ENCODE results near the gene PPP5C.
"Not testable (repeated sequence)": the region's sequence is repeated elsewhere in the genome, so short reads cannot be mapped to it uniquely, and the experiment has no call there.

The PPP5C gene

DNA sequence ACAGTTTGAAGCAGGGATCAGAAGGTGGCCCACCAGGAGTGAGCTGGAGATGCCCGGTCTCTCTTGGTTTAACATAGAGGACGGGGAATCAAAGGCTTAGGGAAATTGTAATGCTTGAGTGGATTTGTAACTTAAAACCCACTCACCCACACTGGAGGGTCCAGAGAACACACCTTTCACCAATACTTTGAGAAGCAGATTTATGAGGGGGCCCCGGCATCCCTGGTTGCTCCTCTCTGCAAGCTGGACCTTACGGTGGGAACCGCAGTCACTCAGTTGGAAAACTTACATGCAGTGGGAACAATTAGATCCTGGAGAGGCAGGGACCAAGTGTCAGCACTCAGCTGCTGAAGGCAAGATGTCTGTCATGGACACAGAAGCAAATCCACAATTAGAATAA lies 20.5 kb downstream of the PPP5C start:
- DNase-seq: no peak

- no peak for DNase-seq
These were observed 21.2 kb downstream of the PPP5C start for GRCh38 chr19:46368116-46368515.

GRCh38 chr19:46369817-46370216 lies 22.9 kb downstream of the PPP5C start:
- DNase-seq: no peak

DNA sequence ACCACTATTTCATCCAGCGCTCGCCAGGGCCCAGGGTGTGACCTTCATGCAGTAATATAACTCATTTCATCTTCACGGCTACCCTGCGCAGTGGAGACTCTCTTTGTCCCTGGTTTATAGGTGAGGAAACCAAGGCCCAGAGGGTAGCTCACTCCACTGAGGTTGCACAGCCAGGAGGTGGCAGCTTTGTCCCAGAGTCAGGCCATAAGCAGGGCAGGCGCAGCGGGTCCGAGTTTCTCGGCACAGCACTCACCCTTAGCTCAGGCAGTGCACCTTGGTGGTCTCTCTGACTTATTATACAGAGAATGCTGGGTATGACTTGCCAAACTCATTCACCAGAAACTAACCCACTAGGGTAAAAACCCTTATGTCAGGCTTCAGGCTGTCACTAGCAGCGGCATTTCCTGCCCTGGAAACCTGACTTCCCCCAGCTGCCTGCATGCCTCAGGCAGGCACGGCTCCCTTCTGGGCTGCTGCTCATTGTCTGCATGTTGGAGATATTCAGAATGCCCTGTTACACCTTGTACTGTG lies 24.5 kb downstream of the PPP5C start:
- DNase-seq: no peak

GRCh38 chr19:46372901-46373490 lies 26.1 kb downstream of the PPP5C start:
- DNase-seq: no peak

- no peak for DNase-seq
These were observed 26.8 kb downstream of the PPP5C start for GRCh38 chr19:46373491-46374359.

- DNase-seq: no peak
These were observed 27.9 kb downstream of the PPP5C start for GRCh38 chr19:46374536-46375475.

GRCh38 chr19:46375476-46376067 lies 28.7 kb downstream of the PPP5C start:
- DNase-seq: not testable (repeated sequence)

DNA sequence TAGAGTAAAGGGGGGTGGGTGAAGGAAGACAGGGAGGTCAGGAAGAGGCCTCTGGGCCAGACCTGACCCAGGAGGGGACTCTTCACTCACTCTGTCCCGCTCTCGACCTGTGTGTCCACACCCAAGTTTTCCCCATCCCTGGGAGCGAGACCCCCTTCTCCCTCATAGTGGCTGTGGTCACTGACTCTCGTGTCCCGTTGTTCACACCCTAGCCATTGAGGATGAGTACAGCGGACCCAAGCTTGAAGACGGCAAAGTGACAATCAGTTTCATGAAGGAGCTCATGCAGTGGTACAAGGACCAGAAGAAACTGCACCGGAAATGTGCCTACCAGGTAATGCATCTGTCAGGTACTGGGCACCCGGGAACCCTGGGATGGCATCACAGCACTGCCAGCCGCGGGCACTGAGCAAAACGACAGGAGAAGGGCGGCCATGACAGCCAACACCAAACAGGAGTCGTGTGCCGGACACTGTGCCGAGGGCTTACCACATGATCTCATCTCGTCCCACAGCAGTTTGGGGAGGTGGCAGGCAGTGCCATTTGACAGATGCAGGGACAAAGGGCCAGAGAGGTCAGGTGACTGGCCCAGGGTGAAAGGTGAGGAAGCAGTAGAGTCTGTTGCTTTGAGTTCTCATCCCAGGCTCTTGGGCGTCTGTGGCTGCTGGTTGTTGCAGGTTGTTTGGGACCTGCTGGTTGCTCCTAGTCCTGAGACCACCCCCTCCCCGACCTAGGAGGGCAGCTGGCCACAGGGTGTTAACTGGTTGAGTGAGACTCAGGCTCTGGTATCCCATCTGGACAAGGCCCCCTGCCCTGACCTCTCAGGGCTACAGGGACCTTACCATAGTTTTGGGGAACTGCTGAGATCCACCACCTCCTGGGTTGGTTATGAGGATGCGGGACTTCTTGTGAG lies 29.6 kb downstream of the PPP5C start:
- no peak for DNase-seq

GRCh38 chr19:46378268-46378667 lies 31.4 kb downstream of the PPP5C start:
- DNase-seq: no peak

DNA sequence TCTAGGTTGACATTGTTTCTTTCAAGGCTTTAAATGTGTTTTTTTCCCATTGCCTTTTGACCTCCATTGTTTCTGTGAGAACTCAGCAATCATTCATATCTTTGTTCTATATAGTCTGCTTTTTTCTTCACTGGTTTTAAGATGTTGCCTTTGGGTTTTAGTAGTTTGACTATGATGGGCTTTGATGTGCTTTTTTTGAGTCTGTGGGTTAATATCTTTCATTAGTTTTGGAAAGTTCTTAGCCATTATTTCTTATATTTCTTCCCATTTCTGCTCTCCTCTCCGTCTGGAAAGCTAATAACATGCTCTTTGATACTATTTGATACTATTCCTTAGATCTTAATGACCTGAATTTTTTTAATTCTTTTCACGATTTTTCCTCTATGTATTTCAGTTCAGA lies 33.8 kb downstream of the PPP5C start:
- no peak for DNase-seq

- DNase-seq: no peak
These were observed 34.5 kb downstream of the PPP5C start for GRCh38 chr19:46381346-46381745.

DNA sequence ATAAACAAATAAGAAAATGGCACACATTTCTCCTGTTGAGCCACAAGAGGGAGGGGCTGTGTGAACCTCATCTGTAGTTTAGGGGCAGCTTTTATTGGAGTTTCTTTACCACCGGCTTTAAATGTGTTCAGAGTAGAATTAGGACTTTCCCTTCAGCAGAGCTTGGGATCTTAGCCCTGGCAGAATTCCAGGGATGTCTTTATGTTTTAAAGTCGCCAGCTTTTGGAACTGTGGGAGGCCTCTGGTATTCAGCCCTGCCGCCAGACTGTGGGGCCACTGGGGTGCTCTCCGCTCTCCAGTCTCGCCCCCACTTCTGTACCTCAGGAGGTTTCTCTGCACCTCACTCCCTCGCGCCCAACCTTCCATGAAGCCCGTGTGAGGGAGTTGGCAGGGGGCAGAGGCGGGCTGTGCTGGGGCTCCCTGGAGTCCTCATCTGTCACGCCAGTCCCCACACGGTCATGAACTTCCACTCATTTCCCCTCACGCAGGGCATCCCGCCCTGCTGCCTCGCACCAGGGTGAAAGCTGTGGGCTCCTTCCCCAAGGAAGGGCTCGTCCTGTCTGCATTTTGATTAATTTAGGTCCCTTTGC lies 35.0 kb downstream of the PPP5C start:
- DNase-seq: no peak

DNA sequence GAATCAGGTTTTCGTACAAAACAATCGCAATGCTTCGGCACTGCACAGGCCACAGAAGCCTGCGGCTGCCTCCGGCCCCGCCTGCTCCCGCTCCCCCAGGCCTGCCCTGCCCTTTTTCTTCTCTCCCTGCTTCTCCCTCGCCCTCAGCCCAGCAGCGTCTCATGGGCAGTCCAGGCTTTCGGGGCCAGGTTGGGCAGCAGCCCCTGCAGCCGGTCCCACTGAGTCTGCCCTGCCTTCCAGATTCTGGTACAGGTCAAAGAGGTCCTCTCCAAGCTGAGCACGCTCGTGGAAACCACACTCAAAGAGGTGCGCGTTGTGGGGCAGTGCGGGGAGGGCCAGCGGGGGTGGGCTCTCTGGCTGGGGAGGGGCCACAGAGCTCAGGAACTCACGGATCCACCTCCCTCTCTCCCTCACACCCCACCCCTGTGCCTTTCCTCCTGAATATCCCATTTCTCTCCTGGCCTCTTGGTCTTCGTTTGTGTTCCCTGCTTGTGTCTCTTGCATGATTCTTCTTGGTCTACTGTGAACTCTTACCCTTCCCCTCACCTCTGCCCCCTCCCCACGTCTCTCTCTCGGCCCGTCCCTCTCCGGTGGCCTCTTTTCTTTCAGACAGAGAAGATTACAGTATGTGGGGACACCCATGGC lies 36.4 kb downstream of the PPP5C start:
- no peak for DNase-seq

DNA sequence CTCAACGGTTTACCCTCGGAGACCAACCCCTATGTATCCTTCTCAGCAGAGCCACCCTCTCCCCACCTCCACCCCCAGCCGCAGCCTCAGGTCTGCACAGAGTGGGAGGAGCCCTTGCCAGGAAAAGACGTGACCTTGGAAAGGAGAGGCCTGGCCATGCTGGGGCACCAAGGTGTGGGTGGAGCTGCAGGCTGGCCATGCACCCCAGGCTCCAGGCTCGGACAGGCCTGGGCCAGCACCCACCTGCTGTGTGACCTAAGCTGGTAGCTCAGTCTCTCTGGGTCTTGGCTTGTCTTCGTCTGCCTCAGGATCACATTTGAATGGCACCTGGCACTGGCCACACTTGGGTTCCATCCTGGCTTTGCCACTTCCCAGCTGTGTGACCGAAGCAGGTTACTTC lies 37.0 kb downstream of the PPP5C start:
- no peak for DNase-seq

- no peak for DNase-seq
These were observed 37.5 kb downstream of the PPP5C start for GRCh38 chr19:46384396-46384795.

GRCh38 chr19:46385636-46386035 lies 38.7 kb downstream of the PPP5C start:
- no peak for DNase-seq

GRCh38 chr19:46386151-46386550 lies 39.3 kb downstream of the PPP5C start:
- no peak for DNase-seq

DNA sequence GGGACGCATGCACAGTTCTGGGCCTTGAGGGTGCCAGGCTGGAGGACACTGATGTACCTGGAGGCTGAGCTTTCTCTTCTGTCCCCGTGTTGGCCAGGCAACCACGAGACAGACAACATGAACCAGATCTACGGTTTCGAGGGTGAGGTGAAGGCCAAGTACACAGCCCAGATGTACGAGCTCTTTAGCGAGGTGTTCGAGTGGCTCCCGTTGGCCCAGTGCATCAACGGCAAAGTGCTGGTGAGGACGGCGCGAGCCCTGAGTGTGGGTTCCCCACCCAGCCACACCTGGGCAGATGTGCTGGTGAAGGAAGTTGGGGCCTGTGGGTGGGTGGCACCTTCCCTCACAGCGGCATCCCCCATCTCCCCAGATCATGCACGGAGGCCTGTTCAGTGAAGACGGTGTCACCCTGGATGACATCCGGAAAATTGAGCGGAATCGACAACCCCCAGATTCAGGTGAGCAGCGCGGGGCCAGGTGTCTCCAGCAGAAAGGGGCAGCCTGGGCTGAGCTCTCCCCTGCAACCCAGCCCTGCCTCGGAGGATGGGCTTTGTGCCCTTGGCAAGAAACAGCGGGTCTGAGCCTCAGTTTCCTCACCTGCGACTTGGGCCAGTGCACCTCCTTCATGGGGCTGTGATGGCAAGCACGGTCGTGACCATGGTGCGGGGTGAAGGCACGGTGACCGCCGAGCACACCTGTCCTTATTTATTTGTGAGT lies 40.3 kb downstream of the PPP5C start:
- DNase-seq: no peak

DNA sequence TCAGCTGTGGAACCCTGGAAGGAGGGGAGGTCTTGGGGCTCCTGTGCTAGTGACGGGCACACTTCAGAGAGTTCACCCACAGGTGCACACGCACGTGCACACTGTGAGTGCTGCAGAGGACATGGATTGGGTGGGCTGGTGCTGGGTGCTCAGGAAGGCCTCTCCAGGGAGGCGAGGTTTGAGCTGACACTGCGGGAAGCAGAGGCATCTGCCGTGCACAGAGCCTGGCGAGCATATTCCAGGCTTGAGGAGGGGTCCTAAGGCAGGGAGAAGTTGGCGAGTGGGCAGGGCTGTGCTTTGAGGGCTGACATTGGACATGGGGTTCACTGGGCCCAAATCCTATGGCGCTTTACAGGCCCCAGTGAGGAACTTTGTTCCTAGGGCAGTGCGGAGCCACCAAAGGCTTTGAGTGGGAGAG lies 40.8 kb downstream of the PPP5C start:
- no peak for DNase-seq

All from CD4-positive, alpha-beta T cell treated with Interferon gamma for 1 hour (primary cell).